H1 (cell line): ENCODE measurements around the gene GABRE. TPM values are rescaled to one million over a fixed set of nuclear protein-coding genes. Genes with fewer than 3 reads are reported as not detected.

Experiments
- CTCF ChIA-PET: fragments of 300-600 bp; sonication (Branson Sonifier 250); formaldehyde crosslinking; loops from one replicate; lab custom pipeline; 2021; ENCODE audit not compliant: partially characterized antibody; lab: Charles Lee
- POLR2A ChIA-PET: fragments of 300-600 bp; sonication (Branson Sonifier 250); formaldehyde crosslinking; loops from one replicate; lab custom pipeline; 2021; ENCODE audit warnings: inconsistent platforms; ENCODE audit not compliant: partially characterized antibody; lab: Charles Lee
- DNase-seq, 2 experiments: peaks; one replicate each; pipeline versions ENCODE4 v3.0.0 to v3.0.0-alpha.2; 2010 to 2022; ENCODE audit warnings: low spot score in 2 of 2, low read depth in 1 of 2, mixed read lengths in 1 of 2
- FAIRE-seq: peaks from 2 replicates; lab custom pipeline; 2011; peaks lifted over from hg19 to GRCh38; lab: Jason Lieb, UNC
- H2AFZ ChIP-seq: 2 replicates; pipeline ENCODE4 v1.8.1; 2012; ENCODE audit warnings: low read length, inconsistent platforms
- H2AK5ac ChIP-seq: 2 replicates; pipeline ENCODE4 v1.6.1; 2013; ENCODE audit warnings: low read depth, low read length
- H2BK120ac ChIP-seq: replicated peaks from 2 replicates; pipeline ENCODE3; 2013; ENCODE audit warnings: low read depth, low read length, inconsistent platforms
- H2BK12ac ChIP-seq: 2 replicates; pipeline ENCODE4 v1.6.1; 2013; ENCODE audit warnings: low read depth, low read length
- H2BK15ac ChIP-seq: 2 replicates; pipeline ENCODE4 v1.6.1; 2013; ENCODE audit warnings: low read length
- H2BK20ac ChIP-seq: 2 replicates; pipeline ENCODE4 v1.6.1; 2013; ENCODE audit warnings: low read length
- H2BK5ac ChIP-seq: 2 replicates; pipeline ENCODE4 v1.6.1; 2013; ENCODE audit warnings: low read depth, low read length
- H3K14ac ChIP-seq: 2 replicates; pipeline ENCODE4 v1.6.1; 2013; ENCODE audit warnings: inconsistent platforms; ENCODE audit not compliant: insufficient read length
- H3K18ac ChIP-seq: 2 replicates; pipeline ENCODE4 v1.6.1; 2013; ENCODE audit warnings: low read length; ENCODE audit errors: extremely low read depth
- H3K23ac ChIP-seq: 2 replicates; pipeline ENCODE4 v1.6.1; 2013; ENCODE audit warnings: inconsistent platforms; ENCODE audit not compliant: insufficient read length
- H3K23me2 ChIP-seq: 2 replicates; pipeline ENCODE4 v1.6.1; 2013; ENCODE audit warnings: low read depth, low read length
- H3K27ac ChIP-seq: 2 replicates; pipeline ENCODE4 v1.6.1; 2011; ENCODE audit warnings: low read depth, low read length, inconsistent platforms
- H3K27me3 ChIP-seq, 4 experiments: replicated peaks in 1 of 4; 1 replicate in 1 of 4; 2 replicates in 3 of 4; pipeline versions ENCODE4 v1.6.1 to v1.8.1; 2011 to 2013; ENCODE audit warnings: low read length in 3 of 4, mild to moderate bottlenecking in 3 of 4, inconsistent platforms in 2 of 4, mixed read lengths in 2 of 4, moderate library complexity in 1 of 4; ENCODE audit not compliant: control insufficient read depth in 3 of 4, insufficient read depth in 3 of 4; ENCODE audit errors: extremely low read depth in 1 of 4
- H3K36me3 ChIP-seq, 4 experiments: 2 replicates each; pipeline versions ENCODE4 v1.6.1 to v1.8.1; 2011 to 2013; ENCODE audit warnings: mild to moderate bottlenecking in 4 of 4, low read length in 3 of 4, moderate library complexity in 2 of 4, control low read depth in 1 of 4, inconsistent platforms in 1 of 4; ENCODE audit not compliant: insufficient read depth in 4 of 4, control insufficient read depth in 2 of 4
- H3K4ac ChIP-seq: replicated peaks from 2 replicates; pipeline ENCODE3; 2013; ENCODE audit warnings: low read length, low read depth, mixed read lengths, inconsistent platforms; ENCODE audit not compliant: insufficient read length
- H3K4me1 ChIP-seq, 4 experiments: replicated peaks in 1 of 4; 1 replicate in 1 of 4; 2 replicates in 3 of 4; pipeline versions ENCODE4 v1.6.1 to v1.8.1; 2011 to 2013; ENCODE audit warnings: low read length in 3 of 4, inconsistent platforms in 2 of 4, mixed read lengths in 1 of 4; ENCODE audit not compliant: insufficient read depth in 4 of 4, control insufficient read depth in 3 of 4
- H3K4me2 ChIP-seq, 2 experiments: 2 replicates each; pipeline versions ENCODE4 v1.6.1 to v1.8.1; 2011 to 2013; ENCODE audit warnings: low read depth in 2 of 2, low read length in 2 of 2, control low read depth in 1 of 2, inconsistent platforms in 1 of 2, mild to moderate bottlenecking in 1 of 2; ENCODE audit not compliant: insufficient read depth in 1 of 2
- H3K4me3 ChIP-seq, 4 experiments: fragments of 200-600, 300-600 bp in 1 of 4; sonication (generic), shearing (Covaris generic), sonication (Bioruptor Twin) in 1 of 4; 2 replicates each; pipeline versions ENCODE4 v1.5.1 to v1.8.1; 2011 to 2016; ENCODE audit warnings: low read length in 4 of 4, low read depth in 3 of 4, control low read depth in 2 of 4, inconsistent platforms in 2 of 4, mild to moderate bottlenecking in 2 of 4, mixed read lengths in 1 of 4, moderate library complexity in 1 of 4; ENCODE audit not compliant: insufficient read depth in 2 of 4; ENCODE audit errors: extremely low read depth in 1 of 4
- H3K56ac ChIP-seq: replicated peaks from 2 replicates; pipeline ENCODE3; 2013; ENCODE audit warnings: low read depth, mild to moderate bottlenecking, mixed read lengths, low read length, inconsistent platforms; ENCODE audit not compliant: insufficient read length
- H3K79me1 ChIP-seq: 2 replicates; pipeline ENCODE4 v1.6.1; 2013; ENCODE audit warnings: low read depth, low read length, control low read depth
- H3K79me2 ChIP-seq, 2 experiments: 2 replicates each; pipeline versions ENCODE4 v1.6.1 to v1.8.1; 2012 to 2013; ENCODE audit warnings: low read length in 2 of 2, mild to moderate bottlenecking in 2 of 2, inconsistent platforms in 1 of 2; ENCODE audit not compliant: insufficient read depth in 2 of 2, control insufficient read depth in 1 of 2
- H3K9ac ChIP-seq, 4 experiments: replicated peaks in 1 of 4; 1 replicate in 1 of 4; 2 replicates in 3 of 4; pipeline versions ENCODE4 v1.6.1 to v1.8.1; 2011 to 2013; ENCODE audit warnings: low read depth in 3 of 4, low read length in 3 of 4, control low read depth in 2 of 4, mild to moderate bottlenecking in 2 of 4, moderate library complexity in 2 of 4, inconsistent platforms in 1 of 4; ENCODE audit errors: extremely low read depth in 1 of 4
- H3K9me3 ChIP-seq, 2 experiments: 2 replicates each; pipeline versions ENCODE4 v1.6.1 to v1.8.1; 2012 to 2013; ENCODE audit warnings: mild to moderate bottlenecking in 2 of 2, moderate library complexity in 2 of 2, control low read depth in 1 of 2, inconsistent platforms in 1 of 2, low read depth in 1 of 2, low read length in 1 of 2, mixed read lengths in 1 of 2; ENCODE audit not compliant: insufficient read depth in 2 of 2
- H4K20me1 ChIP-seq, 2 experiments: replicated peaks in 1 of 2; 2 replicates each; pipeline versions ENCODE3 to v1.8.1; 2011 to 2013; ENCODE audit warnings: inconsistent platforms in 2 of 2, low read length in 2 of 2, mild to moderate bottlenecking in 1 of 2; ENCODE audit not compliant: insufficient read depth in 2 of 2, control insufficient read depth in 1 of 2
- H4K5ac ChIP-seq: 2 replicates; pipeline ENCODE4 v1.6.1; 2013; ENCODE audit warnings: low read length, low read depth, mixed read lengths, inconsistent platforms; ENCODE audit not compliant: insufficient read length
- H4K8ac ChIP-seq: 2 replicates; pipeline ENCODE4 v1.8.0; 2013; ENCODE audit warnings: mild to moderate bottlenecking, moderate library complexity, low read length, inconsistent platforms; ENCODE audit not compliant: insufficient read depth; ENCODE audit errors: extremely low read depth
- H4K91ac ChIP-seq: replicated peaks from 2 replicates; pipeline ENCODE3; 2013; ENCODE audit warnings: low read length, mixed read lengths, inconsistent platforms; ENCODE audit not compliant: insufficient read length
- ASH2L ChIP-seq: fragments of 200-600, 300-600 bp; sonication (generic); IDR thresholded peaks from one replicate; pipeline ENCODE4 v1.7.1; 2017; ENCODE audit warnings: low read length
- BCL11A ChIP-seq, 2 experiments: IDR thresholded peaks; one replicate each; pipeline ENCODE4 v1.6.1; 2011; ENCODE audit warnings: low read depth in 2 of 2, low read length in 2 of 2, mild to moderate bottlenecking in 2 of 2
- EZH2 ChIP-seq: fragments of 200-600 bp; sonication (generic); IDR thresholded peaks from 2 replicates; pipeline ENCODE4 v1.7.1; 2012; ENCODE audit warnings: low read depth, mild to moderate bottlenecking, moderate library complexity, low read length, inconsistent platforms; ENCODE audit not compliant: severe bottlenecking
- KDM4A ChIP-seq: IDR thresholded peaks from one replicate; pipeline ENCODE4 v1.7.1; 2012; ENCODE audit warnings: low read depth, mild to moderate bottlenecking, moderate library complexity, low read length, inconsistent platforms; ENCODE audit not compliant: severe bottlenecking
- WGBS, 2 experiments: shearing (Covaris generic) in 1 of 2; methylation state at CpG; one replicate each; pipeline versions ENCODE4 v1.1.6 to v1.1.7; 2013 to 2015; ENCODE audit warnings: low lambda C conversion rate in 2 of 2, mixed read lengths in 2 of 2, inconsistent platforms in 1 of 2, low coverage in 1 of 2, missing lambda C conversion rate in 1 of 2; ENCODE audit not compliant: insufficient replicate concordance in 2 of 2, insufficient coverage in 1 of 2, insufficient read length in 1 of 2; ENCODE audit errors: extremely low coverage in 1 of 2, missing lambda C conversion rate in 1 of 2; 5-methylcytosine and 5-hydroxymethylcytosine counted together
- long read RNA-seq, 2 experiments: library from RNA in 1 of 2; library from capped mRNA in 1 of 2; stranded (forward); transcript quantifications; one replicate each; pipeline ENCODE4 v2.0.0, GENCODE V29; 2021; ENCODE audit warnings: inconsistent platforms in 1 of 2
- polyA minus RNA-seq, 3 experiments: library from RNA; depleted of rRNA, polyadenylated mRNA; stranded (reverse); fragments of >200 nt; gene quantifications; 1 replicate in 2 of 3; 2 replicates in 1 of 3; pipeline ENCODE4 v1.2.3, GENCODE V29; 2011
- polyA plus RNA-seq, 7 experiments: library from polyadenylated mRNA; depleted of rRNA in 3 of 7; stranded (reverse) in 5 of 7; unstranded in 2 of 7; fragments of >200 nt in 5 of 7; fragments of 200-250 nt in 2 of 7; gene quantifications; 1 replicate in 5 of 7; 2 replicates in 1 of 7; 4 replicates in 1 of 7; pipeline versions ENCODE4 v1.2.1 to v1.2.3, GENCODE V29; 2011 to 2013; ENCODE audit warnings: missing spikeins in 2 of 7, mixed read lengths in 2 of 7
- total RNA-seq: library from RNA; stranded (reverse); fragmentation: NEBNext Ultra II Directional; extraction: Animal tissue kit (Norgen Biotek cat#: 25700); gene quantifications from 2 replicates; pipeline ENCODE4 v1.2.1, GENCODE V29; 2021
- TF ChIP-seq, protein P1 (sequence below): IDR thresholded peaks from 2 replicates; pipeline ENCODE4 v1.6.1; 2012; ENCODE audit warnings: inconsistent platforms
- TF ChIP-seq, protein P2 (sequence below): IDR thresholded peaks from 2 replicates; pipeline ENCODE4 v1.6.1; 2012; ENCODE audit warnings: inconsistent platforms

The GABRE gene, protein sequence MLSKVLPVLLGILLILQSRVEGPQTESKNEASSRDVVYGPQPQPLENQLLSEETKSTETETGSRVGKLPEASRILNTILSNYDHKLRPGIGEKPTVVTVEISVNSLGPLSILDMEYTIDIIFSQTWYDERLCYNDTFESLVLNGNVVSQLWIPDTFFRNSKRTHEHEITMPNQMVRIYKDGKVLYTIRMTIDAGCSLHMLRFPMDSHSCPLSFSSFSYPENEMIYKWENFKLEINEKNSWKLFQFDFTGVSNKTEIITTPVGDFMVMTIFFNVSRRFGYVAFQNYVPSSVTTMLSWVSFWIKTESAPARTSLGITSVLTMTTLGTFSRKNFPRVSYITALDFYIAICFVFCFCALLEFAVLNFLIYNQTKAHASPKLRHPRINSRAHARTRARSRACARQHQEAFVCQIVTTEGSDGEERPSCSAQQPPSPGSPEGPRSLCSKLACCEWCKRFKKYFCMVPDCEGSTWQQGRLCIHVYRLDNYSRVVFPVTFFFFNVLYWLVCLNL
- 3.5 and 5.5 TPM in 2 replicates for total RNA-seq
- 7.0 and 16.3 TPM in 2 replicates for polyA plus RNA-seq (2011; rRNA removed)
- polyA plus RNA-seq (2011; cell fraction: cytosol; rRNA removed): 8.1 TPM
- polyA plus RNA-seq (2011; cell fraction: nucleus; rRNA removed): 38.6 TPM
- polyA plus RNA-seq (2012, experiment 1 of 2): 2.7 to 5.3 TPM (median 3.9 TPM) in 4 replicates
- 1.1 TPM for polyA plus RNA-seq (2012, experiment 2 of 2)
- 4.7 TPM for polyA plus RNA-seq (2013, experiment 1 of 2)
- polyA plus RNA-seq (2013, experiment 2 of 2): 4.0 TPM
- 27.6 and 28.6 TPM in 2 replicates for polyA minus RNA-seq (2011; rRNA and poly(A)+ RNA removed)
- 3.5 TPM for polyA minus RNA-seq (2011; cell fraction: cytosol; rRNA and poly(A)+ RNA removed)
- polyA minus RNA-seq (2011; cell fraction: nucleus; rRNA and poly(A)+ RNA removed): 37.5 TPM
- long read RNA-seq, experiment 1: 0 reads
- long read RNA-seq, experiment 2: 0 reads

DNA sequence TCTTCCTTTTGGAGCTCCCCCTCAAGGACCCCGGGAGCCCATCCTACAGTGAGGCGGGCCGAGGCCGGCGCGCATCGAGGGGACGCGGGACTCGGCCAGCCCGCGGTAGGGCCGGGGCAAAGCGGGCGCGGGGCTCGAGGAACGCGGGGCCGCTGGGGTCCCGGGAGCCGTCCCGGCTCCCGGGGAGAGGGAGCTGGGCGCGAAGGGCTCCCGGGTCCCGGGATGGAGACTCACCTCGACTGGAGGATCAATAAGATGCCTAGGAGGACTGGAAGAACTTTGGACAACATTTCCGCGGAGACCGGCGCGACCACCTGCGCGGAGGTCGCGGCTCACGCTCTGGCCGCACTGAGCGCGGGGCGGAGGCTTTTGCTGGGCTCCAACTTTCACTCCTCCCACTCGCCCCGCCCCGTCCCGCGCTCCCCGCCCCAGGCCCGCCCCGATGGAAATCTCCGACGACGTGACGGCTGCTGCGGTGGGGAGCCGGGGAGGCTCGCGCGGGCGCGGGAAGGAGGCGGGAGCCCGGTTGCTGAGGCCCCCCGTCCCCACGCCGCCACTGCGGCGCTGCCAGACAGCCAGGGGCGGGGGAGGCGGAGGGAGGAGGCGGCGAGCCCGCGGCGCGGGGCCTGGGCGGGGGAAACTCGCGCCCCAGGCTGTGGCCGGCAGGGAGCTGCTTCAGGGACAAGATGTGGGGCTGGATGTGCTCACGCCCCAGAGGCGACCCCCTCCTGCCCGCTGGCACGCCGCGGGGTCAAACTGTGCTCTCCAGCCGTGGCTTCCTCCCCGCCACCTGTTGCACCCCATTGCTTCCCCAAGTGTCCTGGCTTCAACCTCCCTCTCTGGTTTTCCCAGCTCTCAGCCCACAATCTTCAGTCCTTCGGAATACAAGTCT is at the start of gene GABRE:
Gene GABRE, minus strand, starts transcription at position 341 of the 892 bp plus-strand sequence. Its CDS starts 51 bp downstream, at position 290.
- peak within 1 kb of the TSS; percentile 25; the same call in 1 of the 2 replicates for H4K8ac ChIP-seq
- H3K4me3 ChIP-seq: peak within 1 kb of the TSS in 3 of 4 experiments; percentile 8 to 57 (median 37); a peak in 4 of 8 replicates
- no peak within 1 kb of the TSS for H2BK5ac ChIP-seq
- no CpG with 5 or more reads among the region's 90 CpGs for WGBS, 2 experiments
- H2BK20ac ChIP-seq: no peak within 1 kb of the TSS
- no peak within 1 kb of the TSS for H2BK120ac ChIP-seq
- H3K79me1 ChIP-seq: no peaks in the 10 kb centered on the region
- peak within 1 kb of the TSS; percentile 60 to 74 for H3K4me2 ChIP-seq
- no peak within 1 kb of the TSS for H3K9ac ChIP-seq
- no peak within 1 kb of the TSS for H2AK5ac ChIP-seq
- no peak within 1 kb of the TSS for H3K23ac ChIP-seq
- no peak within 1 kb of the TSS for H3K14ac ChIP-seq
- CTCF ChIA-PET: interaction anchor here (1.1 to 2.5 kb wide), 3 partner anchors 62 to 223 kb away, joined by 3 to 6 read pairs (median 4); partner anchors contain the start of gene MAGEA4
- no peak within 1 kb of the TSS for H3K4ac ChIP-seq
- no peak within 1 kb of the TSS for H3K27ac ChIP-seq
- no peak within 1 kb of the TSS for H3K56ac ChIP-seq
- H3K9me3 ChIP-seq: no peaks in the 10 kb centered on the region
- no peak within 1 kb of the TSS for H3K18ac ChIP-seq
- H3K27me3 ChIP-seq: peaks cover 3 to 27% (median 9%) of the 10 kb centered on the region in 4 experiments; a peak in 6 of 7 replicates
- H4K91ac ChIP-seq: no peak within 1 kb of the TSS
- no peak for FAIRE-seq
- H3K36me3 ChIP-seq: no peaks in the 10 kb centered on the region
- no peaks in the 10 kb centered on the region for H3K23me2 ChIP-seq
- TF ChIP-seq BCL11A (IDR thresholded peaks at IDR 0.05; ENCODE audit: low read depth in 2 of 2, low read length in 2 of 2) (no peak), EZH2 (peak; percentile 35), KDM4A (peak; percentile 52), ASH2L (peak; percentile 18)
- TF ChIP-seq, protein P1, sequence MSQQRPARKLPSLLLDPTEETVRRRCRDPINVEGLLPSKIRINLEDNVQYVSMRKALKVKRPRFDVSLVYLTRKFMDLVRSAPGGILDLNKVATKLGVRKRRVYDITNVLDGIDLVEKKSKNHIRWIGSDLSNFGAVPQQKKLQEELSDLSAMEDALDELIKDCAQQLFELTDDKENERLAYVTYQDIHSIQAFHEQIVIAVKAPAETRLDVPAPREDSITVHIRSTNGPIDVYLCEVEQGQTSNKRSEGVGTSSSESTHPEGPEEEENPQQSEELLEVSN: peak; percentile 87
- TF ChIP-seq, protein P2, sequence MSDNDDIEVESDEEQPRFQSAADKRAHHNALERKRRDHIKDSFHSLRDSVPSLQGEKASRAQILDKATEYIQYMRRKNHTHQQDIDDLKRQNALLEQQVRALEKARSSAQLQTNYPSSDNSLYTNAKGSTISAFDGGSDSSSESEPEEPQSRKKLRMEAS: peak; percentile 89
- H4K5ac ChIP-seq: no peak within 1 kb of the TSS
- no peaks in the 10 kb centered on the region for H4K20me1 ChIP-seq
- H2BK15ac ChIP-seq: no peak within 1 kb of the TSS
- H3K4me1 ChIP-seq: peaks cover 0 to 8% (median 2%) of the 10 kb centered on the region in 4 experiments; a peak in 2 of 7 replicates
- H2AFZ ChIP-seq: no peak within 1 kb of the TSS
- no peaks in the 10 kb centered on the region for H3K79me2 ChIP-seq
- DNase-seq: peak in 1 of 2 experiments; percentile 53
- POLR2A ChIA-PET: no interaction called here
- H2BK12ac ChIP-seq: no peak within 1 kb of the TSS
